ENCODE data around the gene CYP2B6.
A peak's percentile ranks its signal among the peaks of the same experiment; 100 is the strongest.
"Not testable (repeated sequence)": the region's sequence is repeated elsewhere in the genome, so short reads cannot be mapped to it uniquely, and the experiment has no call there.

Gene CYP2B6

GRCh38 chr19:40990972-40991381 is at the start of gene CYP2B6:
Gene CYP2B6, plus strand, starts transcription at chr19:40991282. Its CDS starts 24 bp downstream, at chr19:40991306.
- DNase-seq = no peak

- no peak for DNase-seq
Observed at GRCh38 chr19:40941481-40942219, 49.4 kb upstream of the CYP2B6 start.

GRCh38 chr19:40945645-40946044 is 45.4 kb upstream of the CYP2B6 start:
- DNase-seq = no peak

GRCh38 chr19:40947114-40947513 is 44.0 kb upstream of the CYP2B6 start:
- DNase-seq = no peak

GRCh38 chr19:40947573-40947972 is 43.5 kb upstream of the CYP2B6 start:
- no peak for DNase-seq

- DNase-seq = no peak
Observed at GRCh38 chr19:40948580-40949299, 42.3 kb upstream of the CYP2B6 start.

- no peak for DNase-seq
Observed at GRCh38 chr19:40954573-40954972, 36.5 kb upstream of the CYP2B6 start.

- DNase-seq = no peak
Observed at GRCh38 chr19:40959338-40959737, 31.7 kb upstream of the CYP2B6 start.

- DNase-seq = no peak
Observed at GRCh38 chr19:40960062-40960685, 30.9 kb upstream of the CYP2B6 start.

GRCh38 chr19:40960780-40961179 is 30.3 kb upstream of the CYP2B6 start:
- DNase-seq = no peak

- no peak for DNase-seq
Observed at GRCh38 chr19:40962460-40962961, 28.6 kb upstream of the CYP2B6 start.

- DNase-seq = not testable (repeated sequence)
Observed at GRCh38 chr19:40964361-40964760, 26.7 kb upstream of the CYP2B6 start.

- DNase-seq = not testable (repeated sequence)
Observed at GRCh38 chr19:40965351-40965750, 25.7 kb upstream of the CYP2B6 start.

GRCh38 chr19:40966591-40966990 is 24.5 kb upstream of the CYP2B6 start:
- not testable (repeated sequence) for DNase-seq

GRCh38 chr19:40968065-40968464 is 23.0 kb upstream of the CYP2B6 start:
- not testable (repeated sequence) for DNase-seq

- not testable (repeated sequence) for DNase-seq
Observed at GRCh38 chr19:40969721-40970120, 21.4 kb upstream of the CYP2B6 start.

GRCh38 chr19:40970396-40971345 is 20.4 kb upstream of the CYP2B6 start:
- not testable (repeated sequence) for DNase-seq

- DNase-seq = peak; percentile 6 to 73
Observed at GRCh38 chr19:40974633-40975037, 16.4 kb upstream of the CYP2B6 start.

GRCh38 chr19:40976134-40976533 is 14.9 kb upstream of the CYP2B6 start:
- no peak for DNase-seq

GRCh38 chr19:40976724-40977123 is 14.4 kb upstream of the CYP2B6 start:
- DNase-seq = no peak

GRCh38 chr19:40979759-40980158 is 11.3 kb upstream of the CYP2B6 start:
- DNase-seq = not testable (repeated sequence)

- DNase-seq = not testable (repeated sequence)
Observed at GRCh38 chr19:40980743-40981442, 10.2 kb upstream of the CYP2B6 start.
